Measurements from ENCODE around the gene LDB2.
"Not testable (repeated sequence)": the region's sequence is repeated elsewhere in the genome, so short reads cannot be mapped to it uniquely, and the experiment has no call there.

The LDB2 gene

DNA sequence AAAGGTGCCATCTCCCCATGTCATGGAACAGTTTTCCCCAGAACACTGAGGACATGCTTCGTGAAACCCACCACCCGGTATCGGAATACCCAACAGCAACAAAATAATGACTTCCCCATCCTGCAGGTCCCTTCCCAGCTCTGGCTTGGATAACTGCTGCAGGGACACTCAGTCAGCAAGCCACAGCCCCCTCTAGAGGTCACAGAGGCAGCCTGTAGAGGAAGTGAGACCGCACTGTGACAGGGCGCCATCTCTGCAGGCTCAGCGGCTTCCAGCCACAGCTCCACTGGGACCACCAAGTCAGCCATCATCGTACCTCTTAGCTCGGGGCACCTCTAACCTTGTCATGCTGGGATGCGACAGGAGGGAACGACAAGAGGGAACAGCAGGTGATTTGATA lies 315.9 kb downstream of the LDB2 start:
- peak; percentile 45 for DNase-seq

DNA sequence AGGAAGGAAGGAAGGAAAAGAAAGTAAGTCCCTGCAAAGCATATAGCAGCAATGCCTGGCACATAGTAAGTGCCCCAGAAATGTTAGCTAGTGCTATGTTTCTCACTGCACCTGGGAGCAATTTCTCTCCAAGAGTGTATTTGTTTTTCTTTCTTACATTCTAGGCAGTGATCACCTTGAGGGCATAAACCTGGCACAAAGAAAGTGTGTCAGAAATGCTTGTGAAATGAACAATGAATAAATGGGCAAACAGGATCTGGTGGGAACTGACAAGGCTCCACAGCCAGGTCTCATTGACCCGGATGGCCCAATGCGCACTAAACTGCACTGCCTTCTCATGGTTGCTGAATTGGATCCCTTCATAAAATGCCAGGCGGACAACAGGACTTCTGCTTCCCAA lies 316.4 kb downstream of the LDB2 start:
- DNase-seq, result no peak

DNA sequence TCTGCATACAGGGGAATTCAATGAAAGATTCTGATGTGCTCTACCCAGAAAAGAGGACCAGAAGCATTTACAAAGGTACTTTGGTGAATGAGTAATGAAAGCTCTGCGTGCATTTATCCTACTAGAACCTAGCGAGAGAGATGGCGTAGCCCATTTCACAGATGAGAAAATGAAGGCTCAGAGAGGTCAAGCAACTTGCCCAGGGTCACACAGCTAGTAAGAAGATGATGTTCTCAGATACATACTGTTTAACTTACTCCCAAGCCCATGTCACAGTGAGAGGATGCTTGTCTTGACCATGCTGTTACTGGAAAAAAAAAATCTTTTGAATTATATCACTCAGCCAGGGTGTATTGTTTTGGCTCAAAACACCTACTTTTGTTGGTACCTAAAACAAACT lies 317.3 kb downstream of the LDB2 start:
- DNase-seq, result no peak

DNA sequence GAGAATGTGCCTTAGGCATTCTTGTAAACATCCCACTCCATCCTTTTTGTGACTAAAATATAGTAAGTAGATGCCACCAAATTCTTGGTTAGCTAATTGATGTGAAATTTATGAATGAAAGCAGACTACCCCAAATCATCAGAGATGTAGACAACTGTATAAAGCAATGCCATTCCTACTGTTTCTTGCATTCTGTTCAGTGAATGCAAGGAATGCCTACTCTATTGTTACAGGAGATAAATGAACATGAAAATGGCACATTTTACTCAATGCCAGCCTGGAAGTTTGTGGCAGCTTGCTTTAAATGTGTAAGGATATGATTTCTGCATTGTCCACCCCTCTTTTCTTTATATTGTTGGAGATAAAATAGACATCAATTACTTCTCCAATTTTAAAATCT lies 317.9 kb downstream of the LDB2 start:
- DNase-seq, result no peak

DNA sequence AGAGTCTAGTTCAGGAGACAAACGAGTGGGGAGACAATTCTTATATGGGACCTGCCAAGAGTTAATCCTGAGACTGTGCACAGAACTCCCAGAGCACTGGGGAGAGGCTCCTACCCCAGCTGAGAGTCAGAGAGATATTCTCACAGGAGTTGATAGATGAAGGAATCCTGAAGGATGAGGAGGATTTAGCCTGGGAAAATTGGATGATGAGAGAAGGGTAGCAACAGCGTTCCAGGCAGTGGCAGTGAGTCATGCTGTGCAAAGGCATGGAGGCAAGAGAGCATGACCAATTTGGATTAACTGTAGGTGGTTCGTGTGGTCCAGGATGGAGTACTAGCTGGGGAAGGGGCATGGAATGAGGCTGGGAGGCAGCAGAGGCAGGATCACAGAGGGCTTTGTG lies 318.6 kb downstream of the LDB2 start:
- DNase-seq, result peak; percentile 33

DNA sequence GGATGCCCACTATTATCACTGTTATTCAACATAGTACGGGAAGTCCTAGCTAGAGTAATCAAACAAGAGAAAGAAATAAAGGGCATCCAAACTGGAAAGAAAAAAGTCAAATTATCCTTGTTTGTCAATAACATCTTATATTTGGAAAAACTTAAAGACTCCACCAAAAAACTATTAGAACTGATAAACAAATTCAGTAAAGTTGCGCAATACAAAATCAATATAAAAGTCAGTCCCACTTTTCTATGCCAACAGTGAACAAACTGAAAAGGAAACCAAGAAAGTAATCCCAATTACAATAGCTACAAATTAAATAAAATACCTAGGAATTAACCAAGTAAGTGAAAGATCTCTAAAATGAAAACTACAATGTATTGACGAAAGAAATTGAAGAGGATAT lies 321.3 kb downstream of the LDB2 start:
- DNase-seq, result no peak

DNA sequence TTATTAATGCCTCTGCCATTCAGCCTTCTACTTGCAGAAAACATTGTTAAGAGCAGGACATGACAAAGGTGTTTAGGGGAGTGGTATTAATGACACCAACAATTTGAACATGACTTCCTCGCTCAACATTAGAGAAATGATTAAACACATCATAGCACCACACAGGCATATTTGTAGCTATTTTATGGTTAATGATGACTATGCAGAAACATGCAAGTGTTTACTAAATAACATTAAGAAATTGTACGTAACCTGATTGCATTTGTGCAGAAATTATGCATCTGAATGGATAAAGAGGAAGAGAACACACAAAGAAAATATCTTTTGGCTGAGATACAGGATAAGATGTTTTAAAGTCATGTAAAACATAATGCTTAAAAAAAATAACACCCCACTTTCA lies 323.5 kb downstream of the LDB2 start:
- no peak for DNase-seq

DNA sequence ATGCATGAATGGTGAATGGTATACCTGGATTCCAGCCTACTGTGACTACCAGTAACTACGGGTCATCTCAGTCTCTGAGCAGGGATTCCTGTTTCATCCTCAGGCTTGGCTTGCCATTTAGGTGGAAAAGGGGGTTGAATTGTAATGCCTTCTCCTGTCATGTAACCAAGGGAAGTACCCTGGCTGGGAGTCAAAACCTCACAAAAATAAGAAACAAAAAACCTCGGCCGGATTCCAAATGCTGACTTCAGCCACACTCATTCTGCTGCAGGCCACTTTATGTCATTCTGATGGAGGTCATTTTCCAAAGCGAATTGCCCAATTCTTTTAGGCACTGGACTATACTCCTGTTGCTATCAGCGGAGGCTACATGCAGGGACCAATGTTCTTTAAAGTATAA lies 324.7 kb downstream of the LDB2 start:
- DNase-seq, result no peak

DNA sequence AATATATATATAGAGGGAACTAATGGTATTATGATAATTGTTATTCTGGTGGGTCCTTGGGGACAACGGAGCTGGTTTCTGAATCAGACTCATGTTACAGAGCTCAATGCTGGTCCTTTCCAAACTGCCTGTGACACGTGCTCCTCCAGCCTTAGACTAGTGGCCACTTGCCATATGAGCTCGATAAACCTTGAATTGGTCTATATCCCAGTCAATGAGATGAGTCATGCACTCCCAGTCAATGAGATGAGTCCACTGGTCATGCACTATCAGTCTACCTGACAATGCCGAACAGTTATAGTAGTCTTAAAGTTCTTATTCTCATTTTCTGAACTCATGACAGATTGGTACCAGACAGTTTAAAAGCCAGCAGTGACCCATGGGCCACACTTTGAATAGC lies 325.2 kb downstream of the LDB2 start:
- peak; percentile 54 for DNase-seq

DNA sequence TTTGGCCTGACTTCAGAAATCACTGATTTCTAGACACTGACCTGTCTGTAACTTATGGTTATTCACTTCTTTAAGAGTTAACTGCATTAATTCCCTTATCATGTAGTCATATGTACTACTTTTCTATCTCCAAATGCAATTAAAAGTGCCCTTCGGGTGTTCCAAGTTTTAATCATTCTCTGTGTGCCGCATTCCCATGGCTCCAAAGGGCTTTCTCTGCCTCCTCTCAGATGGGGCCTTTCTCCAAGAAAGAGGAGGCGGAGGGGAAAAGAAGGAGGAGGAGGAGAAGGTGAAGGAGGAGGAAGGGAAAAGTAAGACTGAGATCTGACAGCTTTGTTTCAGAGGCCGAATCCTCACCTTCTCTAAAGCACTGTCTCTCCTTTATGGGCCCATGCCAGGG lies 325.8 kb downstream of the LDB2 start:
- DNase-seq, result no peak

DNA sequence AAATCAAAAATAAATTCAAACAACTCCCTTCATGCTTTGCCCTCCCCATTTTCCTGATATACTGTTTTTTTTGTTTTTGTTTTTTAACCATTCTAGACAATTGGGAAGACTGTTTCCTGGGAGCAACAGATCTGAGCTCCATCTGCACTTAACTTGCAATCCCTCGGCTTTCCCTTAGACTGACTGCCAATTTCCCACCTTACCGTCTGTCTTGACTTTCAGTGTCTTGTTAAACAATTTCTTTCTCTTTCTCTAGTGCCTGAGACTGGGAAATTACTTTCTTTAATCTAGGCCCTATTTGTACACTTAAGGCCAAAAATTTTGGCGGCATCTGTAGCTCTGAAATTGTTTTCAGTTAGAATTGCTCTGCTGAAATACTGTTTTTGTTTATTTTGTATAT lies 326.3 kb downstream of the LDB2 start:
- DNase-seq, result no peak

DNA sequence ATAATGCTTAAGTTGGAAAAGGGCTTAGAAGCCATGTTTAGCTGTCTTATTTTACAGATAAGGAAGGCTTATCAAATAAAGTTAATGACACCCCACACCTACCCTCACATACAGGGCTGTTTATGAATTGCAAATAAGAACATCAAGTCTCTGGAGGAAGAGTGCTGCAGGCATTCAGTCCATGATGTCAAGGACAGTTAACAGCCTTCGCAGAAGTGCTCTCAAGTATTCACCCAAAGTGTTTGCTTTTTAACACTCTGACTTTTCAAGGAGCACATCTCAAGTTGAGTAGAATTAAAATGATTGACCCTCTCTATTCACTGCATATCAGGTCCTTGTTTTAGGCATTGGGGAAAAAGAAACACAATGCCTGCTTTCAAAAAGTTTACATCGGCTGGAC lies 328.7 kb downstream of the LDB2 start:
- peak; percentile 53 for DNase-seq

DNA sequence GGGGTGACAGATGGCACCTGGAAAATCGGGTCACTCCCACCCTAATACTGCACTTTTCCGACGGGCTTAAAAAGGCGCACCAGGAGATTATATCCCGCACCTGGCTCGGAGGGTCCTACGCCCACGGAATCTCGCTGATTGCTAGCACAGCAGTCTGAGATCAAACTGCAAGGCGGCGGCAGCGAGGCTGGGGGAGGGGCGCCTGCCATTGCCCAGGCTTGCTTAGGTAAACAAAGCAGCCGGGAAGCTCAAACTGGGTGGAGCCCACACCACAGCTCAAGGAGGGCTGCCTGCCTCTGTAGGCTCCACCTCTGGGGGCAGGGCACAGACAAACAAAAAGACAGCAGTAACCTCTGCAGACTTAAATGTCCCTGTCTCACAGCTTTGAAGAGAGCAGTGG lies 341.1 kb downstream of the LDB2 start:
- not testable (repeated sequence) for DNase-seq

DNA sequence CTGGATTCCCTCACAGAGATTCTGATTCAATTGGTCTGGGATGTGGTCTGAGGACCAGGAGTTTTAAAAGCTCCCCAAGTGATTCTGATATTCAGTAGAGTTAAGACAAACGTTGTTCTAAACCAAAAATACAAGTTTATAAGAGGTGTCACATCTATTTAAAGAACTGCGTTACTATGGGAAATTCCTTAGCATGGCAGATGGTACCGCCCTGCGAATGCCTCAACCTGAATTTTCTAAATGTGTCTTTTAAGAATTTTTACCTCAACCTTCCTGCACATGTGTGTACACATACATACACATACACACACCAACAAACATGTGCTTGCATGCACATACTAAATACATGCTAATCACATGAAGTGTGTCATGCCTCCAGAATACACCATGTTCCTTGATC lies 343.3 kb downstream of the LDB2 start:
- DNase-seq, result no peak

DNA sequence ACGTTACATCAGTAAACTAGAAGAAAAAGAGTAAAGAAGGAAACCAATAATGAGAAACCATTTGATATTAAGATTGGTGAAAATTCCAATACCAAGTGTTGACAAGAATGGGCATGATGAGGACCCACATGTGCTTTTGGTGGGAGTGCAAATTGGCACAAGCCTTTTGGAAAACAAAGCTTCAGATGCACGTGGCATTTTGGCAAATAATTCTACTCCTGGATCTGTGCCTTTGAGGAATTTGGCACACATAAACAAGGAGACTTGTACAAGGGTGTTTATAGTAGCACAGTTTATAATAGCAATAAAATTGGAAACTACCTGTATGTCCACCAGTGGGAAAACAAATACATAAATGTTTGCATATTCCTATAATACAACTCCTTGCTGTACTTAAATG lies 347.9 kb downstream of the LDB2 start:
- no peak for DNase-seq

DNA sequence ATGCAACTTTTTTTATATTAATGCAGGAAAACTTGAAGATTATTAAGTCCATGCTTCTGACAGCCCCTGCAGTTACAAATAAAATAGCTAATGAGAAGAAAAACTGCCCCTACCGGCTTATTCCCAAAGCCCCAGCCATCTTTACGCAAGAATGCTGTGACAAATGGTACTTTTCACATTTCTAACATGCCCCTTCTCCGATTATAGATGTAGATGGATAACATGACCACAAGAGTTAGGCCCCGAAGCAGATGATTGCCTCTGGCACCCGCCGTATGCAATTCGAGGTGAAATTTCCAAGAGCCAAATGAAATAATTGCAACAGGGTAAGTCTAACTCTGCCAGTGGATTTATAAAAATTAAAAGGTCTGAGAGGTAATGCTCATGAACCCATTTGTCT lies 352.8 kb downstream of the LDB2 start:
- DNase-seq, result no peak

DNA sequence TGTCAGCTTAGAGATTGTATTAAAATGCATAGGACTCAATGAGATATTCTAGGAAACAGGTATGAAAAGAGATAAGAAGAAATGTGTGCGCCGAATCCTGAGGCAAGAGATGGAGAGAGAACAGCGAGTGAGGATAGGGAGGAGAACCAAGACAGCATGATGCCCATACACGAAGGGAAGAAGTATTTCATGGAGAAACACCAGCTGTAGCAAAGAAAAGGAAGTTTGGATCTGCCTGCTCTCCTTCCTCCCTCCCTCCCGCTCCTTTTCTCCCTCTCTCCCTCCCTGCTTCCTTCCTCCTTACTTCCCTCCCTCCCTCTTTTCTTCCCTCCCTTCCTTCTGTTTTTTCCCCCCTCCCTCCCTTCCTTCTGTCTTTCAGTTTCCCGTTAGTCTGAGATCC lies 353.6 kb downstream of the LDB2 start:
- DNase-seq, result no peak

DNA sequence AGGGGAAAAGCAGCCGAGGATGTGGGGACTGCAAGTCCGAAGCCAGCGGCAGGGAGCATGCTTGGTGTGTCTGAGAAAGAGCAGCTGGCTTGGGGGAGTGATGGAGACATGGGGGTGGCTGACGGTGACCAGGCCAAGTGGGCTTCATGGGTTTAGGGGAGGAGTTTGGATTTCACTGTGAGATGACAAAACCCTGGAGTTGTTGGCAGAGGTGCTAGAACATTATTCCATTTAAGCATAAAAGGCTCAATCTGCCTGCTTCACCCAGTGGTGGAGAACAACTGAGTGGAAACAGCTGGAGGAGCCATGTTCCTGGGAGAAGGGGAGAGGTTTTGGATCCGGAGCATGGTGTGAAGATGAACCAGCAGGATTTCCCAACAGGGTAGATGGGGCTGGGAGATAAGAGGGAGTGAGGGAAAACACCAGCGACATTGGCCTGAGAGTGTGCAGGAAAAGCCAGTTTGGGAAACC lies 354.2 kb downstream of the LDB2 start:
- DNase-seq, result no peak

DNA sequence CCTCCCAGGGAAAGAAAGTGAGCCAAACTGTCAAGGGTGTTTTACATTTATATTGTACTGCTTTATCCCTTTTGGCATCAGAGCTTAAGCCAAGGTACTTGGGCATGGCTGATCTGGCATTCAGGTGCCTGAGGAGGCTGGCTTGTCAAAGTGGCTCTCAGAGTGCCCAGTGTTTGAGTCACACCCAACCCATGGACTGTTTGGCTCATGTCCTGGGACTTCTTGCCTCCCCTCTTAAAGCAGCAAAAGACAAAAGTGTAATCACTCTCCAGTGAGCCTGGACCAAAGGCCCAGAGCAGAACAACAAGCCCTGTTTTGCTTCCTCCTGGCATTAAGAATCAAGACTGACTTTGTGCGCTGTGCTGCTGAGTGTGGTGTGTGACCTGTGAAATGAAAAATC lies 360.5 kb downstream of the LDB2 start:
- no peak for DNase-seq

DNA sequence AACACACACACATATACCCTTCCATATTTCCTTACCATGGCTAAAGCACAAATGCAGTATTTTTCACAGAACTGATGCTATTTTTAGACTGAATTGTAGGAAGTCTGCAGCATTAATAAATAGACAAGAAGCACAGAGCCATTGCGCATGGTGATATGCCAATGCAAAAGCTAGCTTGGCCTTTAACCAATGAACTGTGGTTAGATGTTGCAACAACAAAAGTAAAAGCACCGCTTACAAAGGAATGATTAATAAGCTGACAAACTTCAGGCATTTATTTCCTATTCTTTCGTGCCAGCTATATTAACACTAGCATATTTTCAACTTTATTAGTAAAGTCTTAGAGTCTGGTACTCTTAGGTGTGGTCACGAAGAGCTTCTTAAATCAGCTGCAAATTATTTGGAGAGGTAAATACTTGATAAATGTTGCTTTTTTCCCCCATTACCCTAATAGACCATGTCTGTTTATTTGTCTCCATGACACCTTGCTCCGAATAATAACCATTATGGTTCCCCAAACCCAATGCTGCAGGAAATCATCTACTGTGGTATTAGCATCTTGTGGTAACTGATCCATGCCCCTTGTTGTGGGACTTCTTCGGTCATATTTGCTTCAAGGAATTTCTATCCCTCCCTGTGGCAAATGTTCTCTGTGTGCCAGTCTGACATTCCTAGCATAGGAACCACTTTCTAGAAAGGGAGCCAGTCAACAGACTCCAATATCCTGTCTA lies 366.0 kb downstream of the LDB2 start:
- no peak for DNase-seq

DNA sequence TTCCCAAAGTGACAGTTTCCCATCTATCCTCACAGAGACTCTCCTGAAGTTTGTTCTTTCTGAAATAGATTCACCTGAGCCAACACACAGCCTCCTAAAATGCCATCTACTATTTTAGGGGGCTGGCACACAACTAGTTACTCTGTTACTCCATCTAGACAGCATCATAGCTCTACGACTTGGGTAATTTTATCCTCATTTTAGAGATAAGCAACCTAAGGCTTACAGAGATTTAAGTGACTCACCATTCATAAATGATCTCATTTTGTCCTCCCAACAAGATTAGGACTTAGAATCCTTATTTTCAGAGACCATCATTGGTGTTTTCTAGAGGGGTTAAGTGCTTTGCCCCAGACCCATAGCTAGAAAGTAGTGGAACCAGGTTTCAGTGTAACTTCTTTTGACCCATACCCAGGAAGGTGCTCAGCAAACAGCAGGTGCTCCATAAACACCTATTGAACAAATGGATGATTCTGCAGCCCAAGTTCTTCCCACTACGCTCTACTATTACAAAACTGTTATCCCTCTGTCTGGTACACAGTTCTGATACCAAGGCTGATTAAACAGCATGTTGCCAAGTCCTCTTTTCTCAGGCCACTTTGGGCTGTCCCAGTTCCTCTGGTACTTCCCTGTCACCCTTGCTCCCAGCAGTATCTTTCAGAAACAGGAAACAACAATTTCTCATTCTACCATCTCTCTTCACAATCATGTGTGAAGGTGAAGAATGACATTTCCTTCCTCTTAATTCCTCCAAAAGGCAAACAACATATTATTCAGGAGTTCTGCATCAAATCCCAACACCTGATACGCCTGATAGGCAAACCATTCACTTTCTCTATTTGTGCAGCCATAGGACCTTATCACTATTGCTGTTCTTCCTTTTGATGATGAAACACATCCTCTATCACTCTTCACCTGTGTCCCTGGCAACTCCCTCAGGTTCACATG lies 367.5 kb downstream of the LDB2 start:
- DNase-seq, result no peak

DNA sequence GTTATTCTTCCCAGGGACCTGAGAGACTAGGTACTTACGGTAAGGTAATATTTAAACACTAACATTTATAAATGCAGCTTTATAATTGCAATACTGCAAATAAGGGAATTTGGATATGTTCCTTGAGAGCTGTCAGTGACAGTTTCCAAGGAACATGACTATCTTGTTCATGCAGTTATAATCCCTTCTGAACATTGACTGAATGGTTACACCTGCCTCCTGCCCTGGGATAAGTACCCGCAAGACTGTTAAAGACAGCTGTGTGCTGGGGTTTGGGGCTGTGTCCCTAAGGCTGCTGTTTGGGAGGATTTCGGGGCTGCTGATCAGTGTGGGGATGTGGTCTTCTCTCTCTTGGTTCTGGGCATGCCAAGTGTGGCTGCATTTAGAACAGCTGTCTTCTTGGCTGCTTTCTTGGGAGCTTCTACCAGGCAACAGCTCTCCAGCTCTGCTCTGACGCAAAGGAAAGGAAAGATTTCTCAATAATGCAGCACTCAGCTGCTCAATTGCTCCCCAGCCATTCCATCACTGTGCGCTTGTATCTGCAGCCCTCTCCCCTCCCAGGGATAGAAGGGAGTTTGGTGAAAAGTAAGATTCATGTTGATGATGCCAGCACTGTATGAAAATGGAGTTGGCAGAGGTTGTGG lies 373.4 kb downstream of the LDB2 start:
- no peak for DNase-seq

DNA sequence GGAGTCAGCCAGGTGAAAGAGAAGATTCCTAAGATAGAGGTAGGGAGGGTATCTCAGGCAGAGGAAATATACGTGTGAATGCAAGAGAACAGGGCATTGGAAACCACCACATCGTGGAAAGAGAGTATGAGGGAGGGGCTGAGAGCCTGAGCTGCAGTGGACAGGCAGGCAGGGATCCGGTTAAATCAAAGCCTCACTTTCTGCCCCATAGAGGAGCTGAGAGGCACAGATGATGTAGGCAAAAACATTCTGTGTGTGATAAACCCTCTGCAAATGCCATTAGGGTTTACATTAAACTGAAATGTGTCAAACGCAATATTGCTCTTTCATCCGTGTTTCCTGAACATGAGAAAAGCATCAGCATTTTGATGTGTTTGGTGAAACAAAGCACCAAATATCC lies 374.0 kb downstream of the LDB2 start:
- no peak for DNase-seq

DNA sequence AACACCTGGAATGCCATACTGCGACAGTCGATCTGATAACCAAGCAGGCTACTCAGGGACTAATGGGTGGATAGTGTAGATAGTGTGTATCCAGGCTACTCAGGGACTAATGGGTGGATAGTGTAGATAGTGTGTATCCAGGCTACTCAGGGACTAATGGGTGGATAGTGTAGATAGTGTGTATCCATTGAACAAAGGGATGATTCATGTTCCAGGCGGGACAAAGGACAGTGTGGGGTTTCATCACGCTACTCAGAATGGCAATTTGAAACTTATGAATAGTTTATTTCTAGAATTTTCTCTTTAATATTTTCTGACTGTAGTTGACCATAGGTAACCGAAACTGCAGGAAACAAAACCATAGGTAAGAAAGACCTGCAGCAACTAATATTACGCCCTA lies 374.9 kb downstream of the LDB2 start:
- not testable (repeated sequence) for DNase-seq

Data from DMS53 (cell line).